ENCODE results near the gene ATP6V0C. TPM values are rescaled to one million over a fixed set of nuclear protein-coding genes. Genes with fewer than 3 reads are reported as not detected.
"Not testable (repeated sequence)": the region's sequence is repeated elsewhere in the genome, so short reads cannot be mapped to it uniquely, and the experiment has no call there.

ATP6V0C gene
- total RNA-seq, 2 experiments from 2014 or later = 124 to 125 TPM

DNA sequence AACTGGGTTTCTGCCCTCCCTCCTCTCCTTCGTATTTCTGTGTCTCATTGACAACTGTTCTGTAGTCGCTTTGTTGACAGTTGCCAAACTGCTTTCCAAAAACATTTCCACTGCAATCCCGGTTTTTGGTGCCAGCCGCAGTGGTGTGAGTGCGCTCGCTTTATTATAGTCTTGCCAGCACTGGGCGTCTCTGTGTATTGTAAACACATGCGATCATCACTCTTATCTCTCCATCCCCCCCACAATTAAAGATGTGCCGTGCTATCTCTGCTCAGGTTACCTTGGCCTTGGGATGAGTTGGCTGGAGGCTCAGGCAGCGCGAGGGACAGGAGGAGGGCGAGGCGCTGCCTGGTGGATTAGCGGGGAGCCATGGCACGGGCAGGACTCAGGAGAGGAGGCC, 43.4 kb downstream of the ATP6V0C start:
- not testable (repeated sequence) for H3K36me3 Mint-ChIP-seq, H3K27me3 Mint-ChIP-seq, DNase-seq, H3K4me1 Mint-ChIP-seq, H3K27ac Mint-ChIP-seq, H3K4me3 Mint-ChIP-seq, H3K9me3 Mint-ChIP-seq

DNA sequence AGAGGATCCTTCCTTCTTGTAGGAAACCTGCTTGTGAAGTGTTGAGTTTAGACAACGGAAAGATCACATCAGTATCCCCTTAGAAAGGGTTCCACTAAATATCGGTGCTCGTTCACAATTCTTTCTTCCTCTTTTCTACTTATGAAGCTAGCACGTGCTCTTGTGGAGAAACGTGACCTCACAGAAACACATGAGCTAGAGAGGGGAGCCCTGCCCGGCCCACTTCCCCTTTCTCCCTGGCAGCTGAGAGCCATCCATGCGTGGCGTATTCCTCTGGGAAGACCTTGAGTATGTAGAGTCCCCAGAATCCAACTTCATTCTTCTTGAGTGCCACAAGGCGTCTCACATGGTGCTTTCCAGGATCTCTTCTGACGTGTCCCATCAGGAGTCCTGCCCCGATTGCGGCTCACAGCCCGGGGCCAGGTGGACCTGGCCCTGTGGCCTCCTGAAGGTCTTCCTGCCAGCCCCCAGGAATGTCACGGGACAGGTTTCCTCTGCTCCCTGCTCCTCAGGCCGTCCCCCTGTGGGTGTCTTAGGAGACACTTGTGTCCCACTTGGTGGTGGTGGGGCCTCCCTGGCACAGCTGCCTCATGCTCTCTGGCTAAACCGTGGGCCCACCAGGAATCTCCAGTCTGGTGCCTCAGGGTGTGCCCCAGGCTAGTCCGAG, 46.5 kb downstream of the ATP6V0C start:
- not testable (repeated sequence) for DNase-seq, H3K4me3 Mint-ChIP-seq, H3K4me1 Mint-ChIP-seq, H3K36me3 Mint-ChIP-seq, H3K27ac Mint-ChIP-seq, H3K27me3 Mint-ChIP-seq, H3K9me3 Mint-ChIP-seq

DNA sequence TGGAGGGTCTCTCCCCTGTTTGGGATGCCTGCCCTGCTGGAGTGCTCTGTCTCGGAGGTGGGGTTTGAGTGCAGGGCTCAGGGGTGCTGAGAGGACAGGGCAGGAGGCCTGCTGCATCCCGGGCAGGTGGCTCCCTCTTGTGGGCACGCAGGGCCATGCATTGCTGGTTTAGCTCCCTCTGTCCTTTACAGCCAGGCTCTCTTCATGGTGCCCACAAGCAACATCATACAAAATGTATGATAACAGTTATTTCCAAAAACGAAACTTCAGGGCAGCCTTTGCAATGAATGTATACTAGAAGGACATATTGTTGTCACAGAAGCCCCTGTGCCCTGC, 47.0 kb downstream of the ATP6V0C start:
- not testable (repeated sequence) for H3K36me3 Mint-ChIP-seq, H3K4me3 Mint-ChIP-seq, H3K9me3 Mint-ChIP-seq, H3K27me3 Mint-ChIP-seq, H3K4me1 Mint-ChIP-seq, H3K27ac Mint-ChIP-seq
- DNase-seq = peak; percentile 73

DNA sequence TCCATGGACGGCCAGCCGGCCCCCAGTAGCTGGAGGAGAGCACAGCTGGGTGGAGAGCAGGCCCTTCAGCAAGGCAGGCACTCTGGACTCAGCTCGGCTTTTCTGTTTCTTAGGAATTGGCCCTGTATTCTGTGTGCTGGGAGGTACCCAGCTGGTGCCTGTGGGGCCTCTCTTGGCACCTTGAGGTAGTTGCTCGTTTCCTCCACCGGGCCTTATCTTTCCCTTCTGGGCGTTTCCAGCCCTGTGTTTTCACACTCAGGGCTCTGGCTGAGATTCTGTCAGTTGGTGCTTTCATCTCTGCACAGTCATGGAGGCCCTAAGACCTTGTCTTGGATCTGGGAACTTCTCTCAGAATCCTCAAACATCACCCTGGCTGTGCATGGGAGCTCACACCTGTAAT, 53.8 kb downstream of the ATP6V0C start:
- not testable (repeated sequence) for H3K27ac Mint-ChIP-seq, H3K36me3 Mint-ChIP-seq, H3K27me3 Mint-ChIP-seq, H3K4me1 Mint-ChIP-seq, H3K4me3 Mint-ChIP-seq, H3K9me3 Mint-ChIP-seq, DNase-seq

DNA sequence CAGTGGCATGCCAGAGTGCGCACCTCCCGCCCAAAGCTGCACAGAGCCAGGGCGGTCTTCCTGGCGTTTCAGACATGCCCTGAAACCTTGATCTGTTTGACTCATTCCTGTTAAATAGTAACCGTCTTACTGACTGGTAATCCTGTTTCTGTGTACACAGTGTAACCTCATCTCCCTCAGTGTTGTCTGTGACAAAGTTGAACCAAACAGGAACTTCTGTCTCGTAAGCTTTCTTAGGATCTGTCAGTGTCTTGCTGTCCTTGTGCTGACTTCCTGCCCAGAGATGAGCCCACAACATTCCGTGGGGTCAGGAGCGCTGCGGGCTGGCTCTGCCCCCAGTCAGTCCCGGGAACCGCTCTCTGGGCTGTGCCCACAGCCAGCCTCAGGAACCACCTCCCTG, 54.8 kb downstream of the ATP6V0C start:
- not testable (repeated sequence) for H3K4me1 Mint-ChIP-seq, H3K27ac Mint-ChIP-seq, H3K27me3 Mint-ChIP-seq, DNase-seq, H3K9me3 Mint-ChIP-seq, H3K4me3 Mint-ChIP-seq, H3K36me3 Mint-ChIP-seq

Other genes with a start within 250 kb of the ATP6V0C start
- 100 to 1,000 TPM; 403 to 415 TPM for gene RNPS1, start 245.8 kb upstream of the ATP6V0C start, total RNA-seq
- 1 to 10 TPM; 3.5 to 4.0 TPM for gene ABCA3, start 173.2 kb upstream of the ATP6V0C start, total RNA-seq
- 10 to 100 TPM; 38.3 to 38.8 TPM for gene CCNF, start 84.5 kb upstream of the ATP6V0C start, total RNA-seq
- gene TEDC2, start 53.8 kb upstream of the ATP6V0C start, total RNA-seq = 10 to 100 TPM; 24.0 to 26.5 TPM
- not detected for gene NTN3, start 42.7 kb upstream of the ATP6V0C start, total RNA-seq
- gene TBC1D24, start 38.8 kb upstream of the ATP6V0C start, total RNA-seq = 10 to 100 TPM; 21.1 to 23.0 TPM
- gene AMDHD2, start 6.4 kb downstream of the ATP6V0C start, total RNA-seq = 10 to 100 TPM; 34.6 to 35.4 TPM
- gene CEMP1, start 17.5 kb downstream of the ATP6V0C start, total RNA-seq = not detected
- gene PDPK1, start 24.1 kb downstream of the ATP6V0C start, total RNA-seq = 10 to 100 TPM; 36.5 to 42.2 TPM
- gene KCTD5, start 168.6 kb downstream of the ATP6V0C start, total RNA-seq = 10 to 100 TPM; 29.2 to 29.3 TPM
- 1 to 10 TPM; 1.9 to 2.0 TPM for gene PRSS27, start 206.3 kb downstream of the ATP6V0C start, total RNA-seq
- 100 to 1,000 TPM; 460 to 507 TPM for gene SRRM2, start 238.7 kb downstream of the ATP6V0C start, total RNA-seq